Tibial nerve (tissue), 4 donors: Measurements from ENCODE around the gene BGN. TPM values are rescaled to one million over a fixed set of nuclear protein-coding genes. Genes with fewer than 3 reads are reported as not detected.

Experiments used
- DNase-seq, 2 donors: peaks; one replicate each; pipeline ENCODE4 v3.0.0-alpha.2; 2019; ENCODE audit warnings: low spot score in 2 of 2
- H3K27ac ChIP-seq, 4 donors: fragments of 200-600 bp; sonication (generic) in 3 of 4; one replicate each; pipeline ENCODE4 v1.5.1; 2017 to 2019; ENCODE audit warnings: mild to moderate bottlenecking in 1 of 4
- H3K27me3 ChIP-seq, 2 donors: fragments of 200-600 bp; sonication (generic) in 1 of 2; one replicate each; pipeline versions ENCODE4 v1.5.1 to v1.6.0; 2017 to 2019
- H3K36me3 ChIP-seq, 3 donors: fragments of 200-600 bp; sonication (generic); one replicate each; pipeline ENCODE4 v1.5.1; 2018 to 2019
- H3K4me1 ChIP-seq, 4 donors: fragments of 200-600 bp; sonication (generic) in 3 of 4; one replicate each; pipeline ENCODE4 v1.5.1; 2017 to 2019
- H3K4me3 ChIP-seq, 4 donors: fragments of 200-600 bp; sonication (generic) in 3 of 4; one replicate each; pipeline ENCODE4 v1.5.1; 2017 to 2019; ENCODE audit warnings: mild to moderate bottlenecking in 1 of 4, moderate library complexity in 1 of 4
- H3K9me3 ChIP-seq, 4 donors: fragments of 200-600 bp; sonication (generic) in 3 of 4; one replicate each; pipeline ENCODE4 v1.5.1; 2017 to 2019
- CTCF ChIP-seq, 5 experiments: fragments of 200-600 bp in 3 of 5; fragments of 450-650 bp in 2 of 5; sonication (generic) in 3 of 5; IDR thresholded peaks; one replicate each; pipeline ENCODE4 v1.5.1; 2016 to 2019; ENCODE audit warnings: antibody characterized with exemption in 5 of 5, mild to moderate bottlenecking in 3 of 5, moderate library complexity in 2 of 5
- EP300 ChIP-seq, 2 donors: sonication (generic); formaldehyde crosslinking; IDR thresholded peaks; one replicate each; pipeline ENCODE4 v1.6.1; 2017; ENCODE audit warnings: antibody characterized with exemption in 2 of 2, mild to moderate bottlenecking in 1 of 2
- POLR2A ChIP-seq, 2 donors: fragments of 450-650 bp; IDR thresholded peaks; one replicate each; pipeline ENCODE4 v1.6.1; 2017; ENCODE audit warnings: antibody characterized with exemption in 2 of 2, mild to moderate bottlenecking in 2 of 2, moderate library complexity in 2 of 2
- WGBS, 2 donors: methylation state at CpG; one replicate each; pipeline ENCODE4 v1.1.5; 2018; 5-methylcytosine and 5-hydroxymethylcytosine counted together
- total RNA-seq, 4 donors: library from RNA; depleted of rRNA; stranded (reverse); fragments of >200 nt; gene quantifications; one replicate each; pipeline ENCODE4 v1.1.0, GENCODE V29; 2016

The BGN gene
- total RNA-seq, 4 donors from 2014 or later = 25.6 to 103 (median 59.0) TPM

DNA sequence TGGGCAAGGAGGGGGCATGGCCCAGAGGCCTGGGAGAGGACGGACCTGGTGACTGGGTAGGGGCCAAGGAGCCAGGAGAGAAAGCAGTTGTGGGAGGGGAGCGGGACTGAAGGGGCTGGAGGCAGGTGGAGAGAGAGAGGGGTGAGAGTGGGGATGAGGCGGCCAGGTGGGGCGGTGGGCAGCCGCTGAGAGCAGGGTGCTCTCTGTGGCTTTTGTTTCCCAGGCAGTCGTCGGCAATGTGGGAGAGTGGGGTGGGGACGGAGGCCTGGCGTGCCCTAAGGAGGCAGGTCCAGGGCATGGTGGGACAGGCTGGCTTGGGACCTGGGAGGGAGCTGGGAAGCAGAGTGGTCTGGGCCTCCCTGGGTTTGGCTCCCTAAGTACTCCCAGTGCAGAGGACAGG, 19.5 kb downstream of the BGN start:
- DNase-seq = no peak
- Histone ChIP-seq H3K9me3 (no peaks in the 10 kb centered on the region), H3K27ac (no peak overlapping the region), H3K4me3 (no peak overlapping the region), H3K4me1 (peaks cover 0 to 5% (median 0%) of the 10 kb centered on the region in 4 donors), H3K36me3 (no peaks in the 10 kb centered on the region), H3K27me3 (peaks cover 0 to 34% of the 10 kb centered on the region in 2 donors)
- 65 to 80% methylated on average over 9 of the region's 9 CpGs for WGBS, 2 donors
- TF ChIP-seq POLR2A (IDR thresholded peaks at IDR 0.05) (no peak), CTCF (IDR thresholded peaks at IDR 0.05) (no peak), EP300 (IDR thresholded peaks at IDR 0.05) (no peak)

- H3K27ac ChIP-seq = no peak overlapping the region
- no peak for TF ChIP-seq CTCF (IDR thresholded peaks at IDR 0.05)
- TF ChIP-seq POLR2A (IDR thresholded peaks at IDR 0.05) = no peak
- no peak for TF ChIP-seq EP300 (IDR thresholded peaks at IDR 0.05)
- peaks cover 0 to 46% of the 10 kb centered on the region in 2 donors for H3K27me3 ChIP-seq
- WGBS, 2 donors = 62% methylated on average over 8 of the region's 8 CpGs; no CpG with 5 or more reads in 1 of the 2 donors
- H3K36me3 ChIP-seq = no peaks in the 10 kb centered on the region
- peaks cover 0 to 5% (median 0%) of the 10 kb centered on the region in 4 donors for H3K4me1 ChIP-seq
- DNase-seq = no peak
- H3K9me3 ChIP-seq = no peaks in the 10 kb centered on the region
- H3K4me3 ChIP-seq = no peak overlapping the region
These were observed 20.7 kb downstream of the BGN start for GRCh38 chrX:153515435-153515834.

- peaks cover 0 to 5% (median 0%) of the 10 kb centered on the region in 4 donors for H3K4me1 ChIP-seq
- no peak overlapping the region for H3K27ac ChIP-seq
- H3K9me3 ChIP-seq = no peaks in the 10 kb centered on the region
- DNase-seq = no peak
- 63 to 79% methylated on average over 8 to 9 of the region's 9 CpGs for WGBS, 2 donors
- H3K27me3 ChIP-seq = peaks cover 0 to 53% of the 10 kb centered on the region in 2 donors
- no peaks in the 10 kb centered on the region for H3K36me3 ChIP-seq
- no peak for TF ChIP-seq EP300 (IDR thresholded peaks at IDR 0.05)
- no peak for TF ChIP-seq CTCF (IDR thresholded peaks at IDR 0.05)
- TF ChIP-seq POLR2A (IDR thresholded peaks at IDR 0.05) = no peak
- no peak overlapping the region for H3K4me3 ChIP-seq
These were observed 21.3 kb downstream of the BGN start for GRCh38 chrX:153516073-153516472.

- TF ChIP-seq CTCF (IDR thresholded peaks at IDR 0.05) = no peak
- no peak for TF ChIP-seq POLR2A (IDR thresholded peaks at IDR 0.05)
- TF ChIP-seq EP300 (IDR thresholded peaks at IDR 0.05) = no peak
- DNase-seq = no peak
- Histone ChIP-seq H3K27me3 (peaks cover 0 to 66% of the 10 kb centered on the region in 2 donors), H3K36me3 (no peaks in the 10 kb centered on the region), H3K9me3 (no peaks in the 10 kb centered on the region), H3K4me1 (peaks cover 0 to 5% (median 0%) of the 10 kb centered on the region in 4 donors), H3K4me3 (no peak within 1 kb of the TSS), H3K27ac (no peak within 1 kb of the TSS)
- WGBS, 2 donors = 40% methylated on average over 23 of the region's 50 CpGs; no CpG with 5 or more reads in 1 of the 2 donors
These were observed 22.6 kb downstream of the BGN start, which contains the start of gene ATP2B3 for GRCh38 chrX:153517423-153517822. Gene ATP2B3, plus strand, starts transcription at chrX:153517642. Its CDS starts 18,606 bp downstream, at chrX:153536248.

DNA sequence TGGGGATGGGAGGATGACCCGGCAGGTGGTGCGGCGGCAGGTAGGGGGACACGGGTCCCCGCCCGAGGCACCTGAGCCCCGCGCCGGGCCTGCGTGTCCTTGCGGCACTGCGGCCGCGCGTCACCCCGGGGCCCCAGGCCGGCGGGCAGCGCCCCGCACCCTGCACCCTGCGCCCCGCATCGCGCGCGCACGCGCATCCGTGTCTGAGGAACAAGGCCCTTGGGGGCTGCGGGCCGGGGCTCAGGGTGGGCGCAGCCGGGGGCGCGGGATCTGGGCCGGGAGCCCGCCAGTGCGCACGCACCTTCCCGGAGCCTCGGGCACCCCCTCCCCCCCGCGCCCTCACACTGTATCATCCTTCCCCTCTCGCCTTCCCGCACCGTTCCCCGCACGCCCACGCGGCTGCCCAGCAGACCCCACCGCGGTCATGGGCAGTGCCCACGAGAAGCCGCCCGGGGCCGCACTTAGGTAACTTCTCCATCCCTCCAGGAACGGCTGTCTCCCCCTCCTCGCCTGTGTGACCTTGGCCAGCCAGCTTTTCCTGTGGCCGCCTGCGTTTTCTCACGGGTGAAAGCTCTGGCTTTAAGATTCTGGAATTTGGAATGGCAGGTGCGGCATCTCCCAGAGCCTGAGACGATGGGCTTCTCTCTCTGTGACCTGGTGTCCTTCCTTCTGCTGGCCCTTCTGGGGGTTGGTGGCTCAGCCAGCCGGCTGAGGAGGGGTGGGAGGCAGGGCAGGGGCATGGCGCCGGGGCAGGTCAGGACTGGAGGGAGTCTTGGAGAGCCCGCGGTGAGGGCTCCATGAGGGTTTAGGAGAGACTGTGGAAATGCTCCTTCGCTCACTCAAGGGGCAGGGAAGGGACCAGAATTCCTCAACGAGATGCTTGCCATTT, 23.4 kb downstream of the BGN start:
- no peaks in the 10 kb centered on the region for H3K9me3 ChIP-seq
- no peak for DNase-seq
- TF ChIP-seq EP300 (IDR thresholded peaks at IDR 0.05) = no peak
- no peak for TF ChIP-seq POLR2A (IDR thresholded peaks at IDR 0.05)
- no peak for TF ChIP-seq CTCF (IDR thresholded peaks at IDR 0.05)
- no peak overlapping the region for H3K4me3 ChIP-seq
- H3K4me1 ChIP-seq = peaks cover 0 to 5% (median 0%) of the 10 kb centered on the region in 4 donors
- no peak overlapping the region for H3K27ac ChIP-seq
- peaks cover 0 to 72% of the 10 kb centered on the region in 2 donors for H3K27me3 ChIP-seq
- 15 to 46% methylated on average over 4 to 52 of the region's 70 CpGs for WGBS, 2 donors
- no peaks in the 10 kb centered on the region for H3K36me3 ChIP-seq
